MCF 10A (cell line): ENCODE data around the gene BSG. TPM values are rescaled to one million over a fixed set of nuclear protein-coding genes. Genes with fewer than 3 reads are reported as not detected.

Experiments
- BruUV-seq: library from RNA; stranded (reverse); fragments of 400-500 nt; replicated peaks from 2 replicates; lab custom pipeline; 2021; lab: Mats Ljungman, UMichigan
- CTCF ChIA-PET: fragments of 300-600 bp; sonication (Branson Sonifier 250); formaldehyde crosslinking; extraction: SDS; loops from one replicate; lab custom pipeline; 2021; ENCODE audit warnings: antibody characterized with exemption, inconsistent platforms; lab: Yijun Ruan, JAX
- POLR2A ChIA-PET: fragments of 300-600, 350-650 bp; sonication (Branson Sonifier 250); formaldehyde crosslinking; extraction: SDS; loops from one replicate; lab custom pipeline; 2020; ENCODE audit warnings: antibody characterized with exemption, inconsistent platforms; lab: Yijun Ruan, JAX
- DNase-seq: peaks from one replicate; pipeline ENCODE4 v3.0.0-alpha.2; 2018; ENCODE audit not compliant: unreplicated experiment
- H3K27ac Mint-ChIP-seq: one replicate; pipeline ENCODE4 v1.8.0; 2022; ENCODE audit warnings: mild to moderate bottlenecking, low read depth, mixed read lengths; ENCODE audit not compliant: unreplicated experiment
- H3K27me3 Mint-ChIP-seq: one replicate; pipeline ENCODE4 v1.8.0; 2022; ENCODE audit warnings: mixed read lengths; ENCODE audit not compliant: insufficient read depth, unreplicated experiment
- H3K36me3 Mint-ChIP-seq: one replicate; pipeline ENCODE4 v1.8.0; 2022; ENCODE audit warnings: mild to moderate bottlenecking, moderate library complexity, mixed read lengths; ENCODE audit not compliant: insufficient read depth, unreplicated experiment
- H3K4me1 Mint-ChIP-seq: one replicate; pipeline ENCODE4 v1.8.0; 2022; ENCODE audit warnings: mixed read lengths; ENCODE audit not compliant: insufficient read depth, unreplicated experiment
- H3K4me3 Mint-ChIP-seq: one replicate; pipeline ENCODE4 v1.8.0; 2022; ENCODE audit warnings: mild to moderate bottlenecking, moderate library complexity, mixed read lengths; ENCODE audit not compliant: unreplicated experiment
- H3K9me3 Mint-ChIP-seq: one replicate; pipeline ENCODE4 v1.8.0; 2022; ENCODE audit warnings: mixed read lengths; ENCODE audit not compliant: unreplicated experiment
- CTCF ChIP-seq: fragments of 200-600 bp; IDR thresholded peaks from one replicate; pipeline ENCODE4 v1.8.0; 2022; ENCODE audit warnings: antibody characterized with exemption, mild to moderate bottlenecking; ENCODE audit not compliant: unreplicated experiment
- intact Hi-C: fragments of 100-400 bp; cut with micrococcal nuclease; formaldehyde crosslinking; loops from 2 replicates; pipeline ENCODE4 v1.14.1; 2022
- total RNA-seq: library from RNA; stranded (reverse); gene quantifications from 2 replicates; pipeline ENCODE4 v1.2.3, GENCODE V29; 2022

Gene BSG
- total RNA-seq, 1 experiment from 2014 or later: 557 TPM

- no peak for TF ChIP-seq CTCF
- peaks cover 20% of the 10 kb centered on the region for H3K4me1 Mint-ChIP-seq
- intact Hi-C loops: no loop called here
- BruUV-seq: no TSS peak
- peaks cover 5% of the 10 kb centered on the region for H3K36me3 Mint-ChIP-seq
- CTCF ChIA-PET: interaction anchor here (0.7 to 1.6 kb wide), 4 partner anchors 13 to 1242 kb away, joined by 4 to 6 read pairs (median 5); partner anchors contain the start of gene CDC34
- H3K9me3 Mint-ChIP-seq: no peaks in the 10 kb centered on the region
- H3K4me3 Mint-ChIP-seq: peak overlapping the region; percentile 85
- peak; percentile 46 for DNase-seq
- H3K27me3 Mint-ChIP-seq: no peaks in the 10 kb centered on the region
- peak overlapping the region; percentile 96 for H3K27ac Mint-ChIP-seq
- POLR2A ChIA-PET: interaction anchor here (0.6 to 7.7 kb wide), 10 partner anchors 10 to 208 kb away, joined by 3 to 110 read pairs (median 3); partner anchors contain the start of genes CDC34 and POLRMT
These were observed 826 bp upstream of the BSG start for GRCh38 chr19:571566-571974.

GRCh38 chr19:572743-573518, 535 bp downstream of the BSG start:
- TF ChIP-seq CTCF: no peak
- peak; percentile 72 for DNase-seq
- Mint-ChIP-seq H3K36me3 (peaks cover 10% of the 10 kb centered on the region), H3K27me3 (no peaks in the 10 kb centered on the region), H3K27ac (peak overlapping the region; percentile 96), H3K4me1 (peaks cover 23% of the 10 kb centered on the region), H3K4me3 (peak overlapping the region; percentile 85), H3K9me3 (no peaks in the 10 kb centered on the region)
- TSS peak; percentile 81 for BruUV-seq
- ChIA-PET POLR2A (interaction anchor here (0.9 to 7.7 kb wide), 6 partner anchors 16 to 107 kb away, joined by 3 to 110 read pairs (median 5); partner anchors contain the start of genes CDC34 and FSTL3), CTCF (interaction anchor here (1.6 kb wide), 1 partner anchor 41 kb away, joined by 6 read pairs; the partner anchor contains the start of gene CDC34)
- intact Hi-C loops: loop anchor here (2.0 kb wide), 1 partner anchor 40 kb away; no protein-coding TSS in a partner anchor

GRCh38 chr19:573519-573825, 1.1 kb downstream of the BSG start:
- intact Hi-C loops: loop anchor here (2.0 kb wide), 1 partner anchor 41 kb away; no protein-coding TSS in a partner anchor
- POLR2A ChIA-PET: interaction anchor here (0.8 to 7.7 kb wide), 4 partner anchors 43 to 106 kb away, joined by 3 to 110 read pairs (median 4); partner anchors contain the start of gene CDC34
- Mint-ChIP-seq H3K27ac (peak overlapping the region; percentile 96), H3K9me3 (no peaks in the 10 kb centered on the region), H3K27me3 (no peaks in the 10 kb centered on the region), H3K36me3 (peaks cover 15% of the 10 kb centered on the region), H3K4me3 (peak overlapping the region; percentile 85), H3K4me1 (peaks cover 23% of the 10 kb centered on the region)
- peak; percentile 27 for DNase-seq
- no TSS peak for BruUV-seq
- no peak for TF ChIP-seq CTCF
- CTCF ChIA-PET: no interaction called here
